HG02678 (cell line): Measurements from ENCODE around the gene PI4K2B.
A peak's percentile ranks its signal among the peaks of the same experiment; 100 is the strongest.
"Not testable (repeated sequence)": the region's sequence is repeated elsewhere in the genome, so short reads cannot be mapped to it uniquely, and the experiment has no call there.

ENCODE experiments used
- ATAC-seq: cut with Tn5 transposase; IDR thresholded peaks from one replicate; pipeline ENCODE4 v1.9.1; 2021; ENCODE audit warnings: mild to moderate bottlenecking, moderate library complexity; ENCODE audit not compliant: unreplicated experiment

The PI4K2B gene

DNA sequence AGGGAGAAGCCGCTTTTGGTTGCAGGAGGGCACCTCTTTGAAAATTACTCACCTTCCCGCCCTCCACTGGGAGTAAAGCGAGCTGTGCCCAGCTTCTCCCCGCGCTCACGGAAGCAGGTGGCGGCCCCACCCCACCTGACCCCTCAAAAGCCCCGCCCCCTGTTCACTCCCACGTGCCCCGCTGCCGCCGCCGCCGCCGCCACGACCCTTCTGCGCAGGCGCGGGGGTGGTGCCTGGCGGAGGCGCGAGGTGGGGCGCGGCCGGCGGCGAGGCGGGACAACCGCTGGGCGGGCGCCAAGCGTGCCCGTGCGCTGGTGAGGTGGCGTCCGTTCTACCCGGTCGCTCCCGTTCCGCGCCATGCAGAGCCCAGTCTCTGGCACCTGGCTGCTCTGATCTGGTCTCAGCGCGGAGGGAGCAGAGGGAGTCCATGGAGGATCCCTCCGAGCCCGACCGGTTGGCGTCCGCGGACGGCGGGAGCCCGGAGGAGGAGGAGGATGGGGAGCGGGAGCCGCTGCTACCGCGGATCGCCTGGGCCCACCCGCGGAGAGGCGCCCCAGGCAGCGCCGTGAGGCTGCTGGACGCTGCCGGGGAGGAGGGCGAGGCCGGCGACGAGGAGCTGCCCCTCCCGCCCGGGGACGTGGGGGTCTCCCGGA, at the start of gene PI4K2B:
Gene PI4K2B (plus strand): TSS at position 297 of the 653 bp plus-strand sequence. CDS start 131 bp downstream, at position 428.
- ATAC-seq = peak; percentile 76

DNA sequence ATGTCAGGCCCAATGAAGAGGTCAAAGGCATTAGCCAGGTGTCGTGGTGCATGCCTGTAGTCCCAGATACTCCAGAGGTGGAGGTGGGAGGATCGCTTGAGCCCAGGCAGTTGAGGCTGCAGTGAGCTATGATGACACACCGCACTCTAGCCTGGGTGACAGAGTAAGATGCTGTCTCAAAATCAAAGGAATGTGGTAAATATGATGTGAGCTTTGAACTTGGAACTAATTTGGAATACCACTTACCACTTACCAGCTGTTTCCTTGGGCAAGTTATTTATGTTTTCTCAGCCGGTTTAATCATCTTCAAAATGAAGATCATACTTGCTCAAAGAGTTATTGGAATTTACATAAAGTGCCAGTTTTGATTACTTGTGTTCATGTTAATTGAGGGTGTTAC, 49.8 kb upstream of the PI4K2B start:
- ATAC-seq = no peak

DNA sequence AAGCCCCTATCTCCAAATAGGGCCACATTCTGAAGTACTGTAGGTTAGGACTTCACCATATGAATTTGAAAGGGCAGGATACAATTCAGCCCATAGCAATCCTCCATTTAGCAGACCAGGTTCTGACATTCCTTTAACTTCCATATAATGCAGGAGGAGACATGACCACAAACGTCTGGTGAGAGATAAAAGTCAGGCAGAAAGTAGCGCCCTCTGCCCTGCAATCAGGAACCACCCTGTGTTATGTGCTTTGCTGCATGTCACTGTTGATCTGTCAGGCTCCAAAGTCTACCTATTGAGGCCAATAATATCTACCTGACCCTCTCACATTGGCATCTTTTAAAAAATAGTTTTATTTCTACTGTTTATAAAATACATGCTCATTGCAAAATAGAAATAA, 43.4 kb upstream of the PI4K2B start:
- no peak for ATAC-seq

DNA sequence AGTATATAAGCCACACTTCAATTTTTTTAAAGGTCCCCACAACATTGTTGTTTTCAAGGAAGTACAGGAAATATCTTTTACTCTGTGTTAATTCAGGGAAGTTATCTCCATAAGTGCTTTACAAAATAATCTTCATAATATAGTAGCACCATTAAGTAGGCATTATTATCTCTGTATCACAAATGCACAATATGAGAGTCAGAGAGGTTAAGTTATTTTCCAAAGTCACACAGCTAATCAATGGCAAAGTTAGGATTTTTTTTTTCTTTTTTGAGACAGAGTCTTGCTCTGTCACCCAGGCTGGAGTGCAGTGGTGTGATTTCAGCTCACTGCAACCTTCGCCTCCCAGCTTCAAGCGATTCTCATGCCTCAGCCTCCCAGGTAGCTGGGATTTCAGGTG, 35.1 kb upstream of the PI4K2B start:
- ATAC-seq = no peak

DNA sequence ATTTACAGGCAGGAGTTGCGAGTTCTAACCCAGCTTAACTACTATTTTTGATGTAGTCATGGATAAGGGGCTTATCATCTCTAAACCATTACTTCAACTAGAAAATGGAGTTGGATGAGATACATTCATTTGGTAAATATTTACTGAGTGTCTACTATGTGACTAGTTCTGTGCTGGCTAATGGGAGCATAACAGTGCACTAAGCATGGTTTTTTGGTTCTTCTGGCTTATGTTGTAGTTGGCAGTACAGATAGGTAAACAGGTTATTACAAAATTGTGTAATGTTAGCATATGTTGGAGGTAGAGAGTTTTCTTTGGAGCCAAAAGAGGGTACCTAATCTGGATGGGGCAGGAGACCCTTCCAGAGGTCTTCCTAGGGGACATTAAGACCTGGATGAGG, 25.8 kb upstream of the PI4K2B start:
- ATAC-seq = no peak

DNA sequence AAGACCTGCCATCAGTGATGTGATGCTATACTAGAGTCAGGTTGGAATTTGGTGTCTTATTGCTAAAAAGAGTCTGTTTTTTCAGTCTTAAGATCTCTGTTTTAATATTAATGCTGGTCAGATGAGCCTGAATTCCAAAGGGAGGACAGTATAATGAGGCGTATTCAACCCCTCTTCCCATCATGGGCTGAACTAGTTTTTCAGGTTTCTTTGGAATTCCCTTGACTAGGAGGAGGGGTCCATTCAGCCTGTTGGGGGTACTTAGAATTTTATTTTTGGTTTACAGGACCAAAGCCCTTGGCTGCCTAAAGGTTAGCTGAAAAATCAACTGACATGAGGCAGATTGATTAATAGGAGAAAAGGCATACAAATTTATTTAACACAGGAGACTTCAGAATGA, 24.1 kb upstream of the PI4K2B start:
- ATAC-seq = no peak

DNA sequence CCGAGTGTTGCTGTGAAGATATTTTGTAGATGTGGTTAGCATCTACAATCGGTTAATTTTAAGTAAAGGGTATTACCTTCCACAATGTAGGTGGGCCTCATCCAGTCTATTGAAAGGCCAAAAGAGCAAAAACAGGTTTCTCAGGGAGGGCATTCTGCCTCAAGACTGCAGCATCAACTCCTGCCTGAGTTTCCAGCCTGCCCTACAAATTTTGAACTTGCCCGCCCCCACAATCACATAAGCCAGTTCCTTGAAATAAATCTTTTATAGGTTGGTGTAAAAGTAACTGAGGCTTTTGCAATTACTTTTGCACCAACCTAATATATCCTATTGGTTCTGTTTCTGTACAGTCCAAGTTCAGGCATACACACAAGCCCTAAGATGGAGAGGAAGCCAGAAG, 22.1 kb upstream of the PI4K2B start:
- ATAC-seq = no peak

DNA sequence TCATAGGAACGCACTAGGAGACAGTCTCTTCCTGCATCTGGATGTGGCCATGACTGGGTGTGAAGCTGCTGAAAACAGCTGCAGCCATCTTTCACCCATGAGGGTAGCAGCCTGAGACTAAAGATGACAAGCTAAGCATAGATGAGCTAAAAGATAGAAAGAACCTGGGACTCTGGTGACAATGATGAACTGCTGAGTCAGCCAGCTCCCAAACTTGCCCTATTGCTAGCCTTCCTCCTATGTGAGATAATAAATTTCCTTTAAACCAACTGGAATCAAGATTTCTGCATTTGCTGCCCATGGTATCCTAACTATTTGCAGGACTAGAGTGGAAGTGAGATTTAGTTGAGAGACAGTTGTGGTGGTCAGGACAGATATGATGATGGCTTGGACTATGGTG, 21.0 kb upstream of the PI4K2B start:
- ATAC-seq = no peak

DNA sequence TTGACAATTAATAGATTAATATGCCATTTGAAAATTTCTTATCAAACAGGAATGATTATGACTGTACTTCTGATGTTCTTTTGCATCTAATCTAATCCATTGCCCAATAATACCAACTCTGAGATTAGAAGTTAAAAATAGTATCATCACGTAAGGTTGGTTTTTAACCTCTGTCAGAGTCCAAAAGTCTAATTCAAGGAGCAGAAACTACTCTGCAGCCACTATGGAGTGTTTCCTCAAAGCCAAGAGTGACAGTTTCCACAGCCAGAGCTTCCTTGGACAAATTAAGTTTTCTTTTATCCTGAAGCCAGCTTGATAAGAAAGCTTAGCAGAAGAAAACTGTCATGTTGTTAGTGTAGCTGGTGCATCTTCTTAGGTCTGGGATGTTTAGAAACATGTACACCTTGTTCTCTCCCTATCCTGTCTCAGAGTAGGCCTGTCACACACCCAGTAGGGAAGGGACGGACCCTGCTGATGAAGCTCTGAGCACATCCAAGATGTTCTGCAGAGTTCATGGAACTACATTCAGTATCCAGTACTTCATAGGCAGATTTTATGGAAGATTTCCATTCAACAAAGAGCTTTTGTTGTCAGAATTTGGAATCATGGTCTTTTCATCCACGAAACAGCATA, 20.4 kb upstream of the PI4K2B start:
- no peak for ATAC-seq

DNA sequence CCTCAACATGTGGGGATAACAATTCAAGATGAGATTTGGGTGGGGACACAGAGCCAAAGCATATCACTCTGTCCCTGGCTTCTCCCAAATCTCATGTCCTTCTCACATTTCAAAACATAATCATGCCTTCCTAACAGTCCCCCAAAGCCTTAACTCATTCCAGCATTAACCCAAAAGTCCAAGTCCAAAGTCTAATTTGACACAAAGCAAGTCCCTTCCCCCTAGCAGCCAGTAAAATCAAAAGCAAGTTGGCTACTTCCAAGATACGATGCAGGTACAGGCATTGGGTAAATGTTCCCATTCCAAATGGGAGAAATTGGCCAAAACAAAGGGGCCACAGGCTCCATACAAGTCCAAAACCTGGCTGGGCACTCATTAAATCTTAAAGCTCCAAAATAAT, 19.1 kb upstream of the PI4K2B start:
- ATAC-seq = not testable (repeated sequence)

DNA sequence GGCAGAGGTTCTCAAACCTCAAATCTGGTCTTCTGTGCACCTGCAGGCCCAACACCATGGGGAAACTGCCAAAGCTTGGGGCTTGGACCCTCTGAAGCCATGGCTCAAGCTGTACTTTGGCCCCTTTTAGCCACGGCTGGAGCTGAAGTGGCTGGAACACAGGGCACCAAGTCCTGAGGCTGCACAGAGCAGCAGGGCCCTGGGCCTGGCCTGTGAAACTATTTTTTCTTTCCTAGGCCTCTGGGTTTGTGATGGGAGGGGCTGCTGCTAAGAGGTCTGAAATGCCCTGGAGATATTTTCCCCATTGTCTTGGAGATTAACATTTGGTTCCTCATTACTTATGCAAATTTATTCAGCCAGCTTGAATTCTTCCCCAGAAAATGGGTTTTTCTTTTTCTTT, 18.3 kb upstream of the PI4K2B start:
- ATAC-seq = no peak

DNA sequence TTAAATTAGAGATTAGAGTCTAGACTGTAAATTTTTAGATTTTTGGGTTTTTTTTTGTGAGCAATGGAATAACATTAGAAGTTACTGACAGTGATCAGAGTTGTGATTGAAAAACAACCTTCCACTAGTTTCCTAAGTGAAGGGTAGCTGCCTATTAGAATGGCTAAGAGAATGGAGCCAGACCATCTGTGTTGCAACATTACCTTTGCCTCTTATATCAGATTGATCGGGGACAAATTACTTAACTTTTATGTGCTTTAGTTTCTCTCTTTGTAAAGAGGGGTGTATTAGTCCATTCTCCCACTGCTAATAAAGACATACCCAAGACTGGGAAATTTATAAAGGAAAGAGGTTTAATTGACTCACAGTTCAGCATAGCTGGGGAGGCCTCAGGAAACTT, 12.5 kb upstream of the PI4K2B start:
- ATAC-seq = no peak

DNA sequence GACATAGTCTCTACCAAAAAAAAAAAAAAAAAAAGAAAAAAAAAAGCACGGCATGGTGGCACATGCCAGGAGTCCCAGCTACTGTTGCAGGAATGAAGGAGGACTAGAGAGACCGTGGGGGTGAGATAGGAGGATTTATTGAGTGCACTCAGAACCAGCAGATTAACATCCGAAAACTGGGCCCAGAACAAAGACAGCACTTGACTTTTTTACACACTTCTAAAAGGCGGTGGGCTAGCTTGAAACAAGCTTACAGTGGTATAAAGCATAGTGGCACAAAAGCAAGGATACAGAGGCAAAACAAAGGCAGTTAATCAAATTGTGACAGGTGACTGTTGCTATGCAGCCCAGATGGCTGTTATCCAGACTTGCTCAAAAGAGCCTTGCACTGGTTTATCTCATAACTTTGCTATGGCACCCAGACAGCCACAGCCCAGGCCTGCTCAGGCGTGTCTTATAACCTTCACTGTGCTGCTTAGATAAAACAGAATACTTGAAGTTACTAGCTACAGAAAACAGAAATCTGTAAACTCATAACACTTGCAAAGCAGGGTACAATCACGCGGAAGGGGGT, 9.9 kb upstream of the PI4K2B start:
- no peak for ATAC-seq

DNA sequence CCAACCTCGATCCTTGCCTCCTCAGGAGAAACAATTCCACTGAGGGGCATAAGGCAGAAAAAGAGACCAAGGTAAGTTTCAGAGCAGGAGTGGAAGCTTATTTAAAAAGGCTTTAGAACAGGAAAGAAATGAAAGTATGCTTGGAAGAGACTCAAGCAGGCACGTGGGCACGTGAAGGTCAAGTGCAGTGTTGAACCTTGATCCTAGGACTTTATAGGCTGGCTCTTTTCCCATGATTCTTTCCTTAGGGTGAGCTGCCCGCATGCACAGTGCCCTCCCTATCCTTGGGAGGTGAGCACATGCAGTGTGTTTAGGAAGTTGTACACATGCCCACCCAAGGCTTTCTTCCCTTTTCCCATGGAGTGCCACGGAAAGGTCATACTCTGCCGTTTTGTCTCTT, 4.0 kb upstream of the PI4K2B start:
- ATAC-seq = no peak

DNA sequence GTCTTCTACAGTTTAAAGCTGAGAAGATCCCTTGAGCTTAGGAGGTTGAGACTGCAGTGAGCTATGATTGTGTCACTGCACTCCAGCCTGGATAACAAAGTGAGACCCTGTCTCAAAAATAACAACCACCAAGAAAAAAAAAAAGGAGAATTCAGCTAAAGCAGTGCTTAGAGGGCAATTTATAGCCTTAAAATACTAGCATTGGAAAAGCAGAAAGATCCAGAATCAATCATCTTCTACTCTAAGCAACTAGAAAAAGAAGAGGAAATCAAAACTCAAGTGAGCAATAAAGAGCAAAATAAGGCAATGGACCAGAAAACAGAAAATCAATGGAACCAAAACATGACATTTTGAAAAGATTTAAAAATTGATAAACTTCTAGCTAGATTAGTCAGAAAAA, 639 bp upstream of the PI4K2B start:
- no peak for ATAC-seq

DNA sequence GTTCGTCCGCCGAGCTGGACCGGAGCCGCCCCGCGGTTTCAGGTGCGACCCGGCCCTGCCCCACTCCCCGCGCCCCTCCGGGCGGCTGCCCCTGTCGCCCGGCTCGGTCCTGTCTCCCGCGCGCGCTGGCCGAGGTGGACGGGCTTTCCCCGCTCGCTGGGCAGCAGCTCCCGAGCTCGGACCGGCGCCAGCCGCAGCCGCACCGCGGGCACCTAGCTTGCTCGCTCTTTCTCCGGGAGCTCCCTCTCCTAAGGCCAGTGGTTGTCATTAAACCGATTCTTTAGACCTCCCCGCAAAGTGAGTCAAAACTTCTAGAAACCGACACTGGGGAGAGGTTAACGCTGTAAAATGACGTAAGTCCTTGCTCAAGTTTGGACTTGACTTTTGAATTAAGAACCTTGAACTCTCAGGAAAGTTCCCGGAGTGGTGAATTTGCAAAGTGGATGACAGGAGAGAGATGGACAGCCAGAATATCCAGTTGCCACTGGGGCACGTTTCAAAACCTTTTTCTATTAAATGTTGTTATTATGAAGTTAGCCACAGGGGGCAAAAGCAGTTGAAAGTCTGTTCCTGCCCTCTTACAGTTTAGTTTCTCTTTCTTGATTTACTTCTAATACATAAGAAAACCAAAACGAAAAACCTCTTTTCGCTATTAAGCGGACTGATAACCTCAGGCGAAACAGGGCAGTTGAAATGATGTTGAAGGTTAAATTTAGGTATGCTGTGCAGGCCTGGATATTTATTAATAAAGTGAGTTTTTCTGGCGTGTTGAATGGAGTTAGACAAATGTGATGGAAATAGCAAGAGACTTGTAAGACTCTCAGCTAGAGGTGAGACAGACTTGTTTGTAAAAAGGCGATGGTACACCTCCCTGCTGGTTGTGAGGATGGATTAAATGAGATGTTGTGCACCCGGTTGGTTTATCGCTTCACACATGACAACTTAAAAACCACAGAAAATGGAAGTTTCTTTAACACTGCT, 847 bp downstream of the PI4K2B start:
- ATAC-seq = peak; percentile 64

DNA sequence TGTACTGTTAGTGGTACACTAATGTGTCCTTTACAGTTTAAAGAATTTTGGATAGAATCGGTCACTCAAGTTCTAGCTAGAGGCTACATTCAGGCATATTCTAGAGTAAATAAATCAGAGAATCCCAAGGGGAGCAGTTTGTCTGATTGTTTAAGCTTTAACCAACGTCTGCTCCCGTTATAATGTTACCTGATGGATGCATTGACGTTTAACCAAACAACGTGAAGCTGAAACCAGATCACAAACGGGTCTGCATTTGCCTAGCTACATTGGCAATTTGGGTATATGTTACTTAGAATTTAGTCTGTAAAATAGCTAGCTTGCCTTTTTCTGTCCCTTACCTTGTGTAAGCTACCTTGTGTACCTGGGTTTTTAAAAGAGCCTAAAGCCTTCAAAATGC, 1.6 kb downstream of the PI4K2B start:
- no peak for ATAC-seq

DNA sequence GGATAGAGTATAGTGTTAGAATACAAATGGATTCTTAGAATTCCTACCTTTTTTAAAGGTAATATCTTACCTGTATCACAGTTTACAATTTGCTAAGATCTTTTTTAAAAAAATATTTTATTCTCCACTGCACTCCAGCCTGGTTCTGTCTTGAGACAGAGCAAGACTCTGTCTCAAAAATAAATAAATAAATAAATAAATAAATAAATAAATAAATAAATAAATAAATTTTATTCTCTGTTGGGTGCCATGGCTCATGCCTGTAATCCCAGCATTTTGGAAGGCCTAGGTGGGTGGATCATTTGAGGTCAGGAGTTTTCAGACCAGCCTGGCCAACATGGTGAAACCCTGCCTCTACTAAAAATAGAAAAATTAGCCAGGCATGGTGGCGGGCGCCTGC, 2.2 kb downstream of the PI4K2B start:
- ATAC-seq = not testable (repeated sequence)

DNA sequence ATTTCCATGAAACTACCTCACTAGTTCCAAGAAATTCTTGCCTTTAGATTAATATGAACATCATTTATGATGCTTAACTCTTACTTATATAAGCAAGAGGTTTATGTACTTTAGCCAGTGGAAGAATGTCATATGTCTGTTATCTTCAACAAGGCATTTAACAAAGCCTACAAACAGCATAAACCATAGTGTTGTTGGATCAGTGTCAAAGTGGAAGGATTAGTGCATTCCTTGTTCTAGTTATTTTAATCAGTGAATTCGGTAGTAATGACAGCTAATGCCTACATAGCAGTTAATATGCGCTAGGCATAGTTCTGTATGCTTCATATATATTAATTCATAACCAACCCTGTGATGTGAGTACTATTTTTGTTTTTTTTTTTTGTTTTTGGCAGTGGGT, 3.1 kb downstream of the PI4K2B start:
- no peak for ATAC-seq

DNA sequence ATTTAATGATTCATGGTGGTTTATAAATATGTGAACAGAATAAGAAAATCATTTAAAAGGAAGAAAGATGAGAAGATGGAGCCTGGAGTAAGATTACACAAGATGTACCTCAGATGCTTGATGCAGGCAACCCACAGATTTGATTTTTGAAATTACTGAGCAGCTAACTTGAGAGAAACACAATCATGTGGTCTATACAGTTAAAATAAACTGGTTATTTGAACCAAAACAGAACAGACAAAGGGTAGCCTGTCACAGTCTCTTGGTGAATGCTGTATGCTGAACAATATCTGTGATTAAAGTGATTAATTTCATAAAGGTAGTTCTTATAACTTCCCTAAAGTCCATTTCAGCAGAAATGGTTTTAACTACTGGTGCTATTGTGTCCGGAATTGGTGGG, 4.2 kb downstream of the PI4K2B start:
- ATAC-seq = no peak

DNA sequence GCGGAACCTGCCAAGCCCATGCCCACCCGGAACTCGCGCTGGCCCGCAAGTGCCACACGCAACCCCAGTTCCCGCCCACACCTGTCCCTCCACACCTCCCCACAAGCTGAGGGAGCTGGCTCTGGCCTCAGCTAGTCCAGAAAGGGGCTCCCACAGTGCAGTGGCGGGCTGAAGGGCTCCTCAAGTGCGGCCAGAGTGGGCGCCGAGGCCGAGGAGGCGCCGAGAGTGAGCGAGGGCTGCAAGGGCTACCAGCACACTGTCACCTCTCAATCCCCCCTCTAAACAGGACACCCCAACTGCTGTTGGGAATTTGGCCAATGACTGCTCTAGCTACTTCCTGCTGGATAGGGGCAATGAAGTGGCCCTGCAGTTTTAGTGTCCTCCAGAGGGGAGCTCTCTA, 5.7 kb downstream of the PI4K2B start:
- not testable (repeated sequence) for ATAC-seq
